GF-D8 (cell line): ENCODE measurements around the gene TERF2IP.

Experiments used
- DNase-seq: peaks from one replicate; lab custom pipeline; 2025; lab: John Stamatoyannopoulos, UW

The TERF2IP gene

GRCh38 chr16:75647492-75648264 is at the start of gene TERF2IP, which contains the start of gene KARS1:
TERF2IP (plus strand) TSS chr16:75647773; CDS start chr16:75647883, 110 bp downstream.
KARS1 (minus strand) TSS chr16:75647665; CDS start chr16:75647639, 26 bp downstream.
- DNase-seq: peak; percentile 81

GRCh38 chr16:75599452-75600277 is 47.9 kb upstream of the TERF2IP start:
- no peak for DNase-seq

GRCh38 chr16:75603241-75603640 is 44.3 kb upstream of the TERF2IP start:
- no peak for DNase-seq

GRCh38 chr16:75606507-75606906 is 41.1 kb upstream of the TERF2IP start:
- no peak for DNase-seq

GRCh38 chr16:75614066-75614897 is 33.3 kb upstream of the TERF2IP start:
- DNase-seq: no peak

GRCh38 chr16:75615619-75616018 is 32.0 kb upstream of the TERF2IP start:
- DNase-seq: no peak

- no peak for DNase-seq
Observed at GRCh38 chr16:75616521-75617010, 31.0 kb upstream of the TERF2IP start.

- no peak for DNase-seq
Observed at GRCh38 chr16:75617121-75617520, 30.5 kb upstream of the TERF2IP start.

- DNase-seq: no peak
Observed at GRCh38 chr16:75618780-75619179, 28.8 kb upstream of the TERF2IP start.

- DNase-seq: peak; percentile 5
Observed at GRCh38 chr16:75620326-75621169, 27.0 kb upstream of the TERF2IP start.

GRCh38 chr16:75621170-75621477 is 26.4 kb upstream of the TERF2IP start:
- peak; percentile 31 for DNase-seq

GRCh38 chr16:75622761-75623605 is 24.6 kb upstream of the TERF2IP start, which contains the start of gene ADAT1:
ADAT1 (minus strand) TSS chr16:75623281; CDS start chr16:75620799, 2,482 bp downstream.
- DNase-seq: peak; percentile 87

- peak; percentile 9 for DNase-seq
Observed at GRCh38 chr16:75624921-75625334, 22.6 kb upstream of the TERF2IP start.

GRCh38 chr16:75626806-75627205 is 20.8 kb upstream of the TERF2IP start:
- no peak for DNase-seq

- DNase-seq: peak; percentile 92
Observed at GRCh38 chr16:75627851-75628250, 19.7 kb upstream of the TERF2IP start.

- no peak for DNase-seq
Observed at GRCh38 chr16:75628351-75628750, 19.2 kb upstream of the TERF2IP start.

GRCh38 chr16:75629132-75629531 is 18.4 kb upstream of the TERF2IP start:
- DNase-seq: no peak

GRCh38 chr16:75630052-75630451 is 17.5 kb upstream of the TERF2IP start:
- peak; percentile 12 for DNase-seq

- DNase-seq: no peak
Observed at GRCh38 chr16:75632857-75633256, 14.7 kb upstream of the TERF2IP start.

GRCh38 chr16:75635036-75635435 is 12.5 kb upstream of the TERF2IP start:
- DNase-seq: no peak
